ENCODE data around the gene ATXN1.
"Not testable (repeated sequence)": the region's sequence is repeated elsewhere in the genome, so short reads cannot be mapped to it uniquely, and the experiment has no call there.

The ATXN1 gene

DNA sequence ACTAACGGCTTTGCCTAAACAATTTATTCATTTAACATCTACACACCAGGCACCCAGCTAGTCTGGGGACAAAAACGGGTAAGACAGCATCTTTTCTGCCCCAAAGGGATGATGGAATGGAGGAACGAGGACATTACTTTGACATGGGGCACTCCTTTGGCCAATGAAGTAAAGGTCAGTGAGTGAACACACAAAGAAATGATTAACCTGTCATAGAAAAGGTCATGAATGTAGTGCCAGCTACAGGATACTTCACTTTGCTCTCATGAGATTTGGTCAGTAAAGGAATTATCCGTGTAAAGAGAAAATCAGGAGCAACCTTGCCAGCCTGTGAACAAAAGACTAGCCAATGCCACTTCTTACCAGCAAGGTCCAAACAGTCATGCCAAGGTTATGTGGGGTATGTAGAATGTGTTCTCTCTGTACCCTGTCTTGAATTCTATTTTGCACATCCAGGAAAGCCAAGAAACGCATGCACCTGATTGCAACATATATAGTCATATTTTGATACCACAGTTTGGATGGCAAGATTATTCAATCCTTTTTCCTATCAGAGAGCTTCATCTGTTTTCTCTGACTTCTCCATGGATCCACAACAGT, 377.6 kb downstream of the ATXN1 start:
- no peak for DNase-seq (ENCODE audit: low spot score)

GRCh38 chr6:16381968-16382367, 379.3 kb downstream of the ATXN1 start:
- not testable (repeated sequence) for DNase-seq (ENCODE audit: low spot score)

- DNase-seq (ENCODE audit: low spot score): no peak
Observed at GRCh38 chr6:16380220-16380809, 380.9 kb downstream of the ATXN1 start.

GRCh38 chr6:16378360-16378759, 382.9 kb downstream of the ATXN1 start:
- DNase-seq (ENCODE audit: low spot score): not testable (repeated sequence)

DNA sequence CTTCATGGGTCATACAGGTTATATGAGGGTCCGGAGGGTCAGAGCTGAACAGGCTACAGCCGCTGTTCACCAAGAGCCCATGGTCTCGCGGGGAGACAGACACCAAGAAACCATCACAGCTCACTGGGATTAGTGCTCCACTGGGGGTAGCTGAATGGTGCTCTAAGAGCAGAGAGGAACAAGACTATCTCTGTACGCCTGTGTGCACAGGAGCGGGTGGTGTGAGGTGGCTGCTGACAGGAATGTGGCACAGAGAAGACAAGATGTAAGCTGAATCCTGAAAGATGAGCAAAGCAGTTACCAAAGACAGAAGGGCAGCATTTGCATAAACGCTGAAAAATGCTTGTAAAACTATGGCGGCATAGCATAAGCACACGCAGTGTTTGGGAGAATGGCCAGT, 383.8 kb downstream of the ATXN1 start:
- DNase-seq (ENCODE audit: low spot score): no peak

DNA sequence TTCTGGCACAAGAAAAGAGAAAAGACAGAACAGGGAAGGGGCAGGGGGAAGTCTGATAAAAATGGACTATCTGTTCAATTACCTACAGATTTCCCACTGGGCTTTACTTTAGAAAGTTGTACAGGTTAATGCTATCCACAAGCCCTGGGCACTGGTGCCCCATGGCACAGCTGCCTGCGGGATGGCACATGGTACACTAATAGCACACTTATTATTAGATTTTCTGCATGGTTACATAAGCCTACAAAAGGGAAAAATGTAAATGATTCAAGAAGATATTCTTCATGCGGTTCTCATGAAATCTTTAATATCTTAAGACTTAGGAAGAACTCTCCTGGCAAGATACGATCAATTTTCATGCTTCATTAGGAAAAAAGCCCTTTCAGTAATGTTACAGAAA, 385.4 kb downstream of the ATXN1 start:
- DNase-seq (ENCODE audit: low spot score): no peak

DNA sequence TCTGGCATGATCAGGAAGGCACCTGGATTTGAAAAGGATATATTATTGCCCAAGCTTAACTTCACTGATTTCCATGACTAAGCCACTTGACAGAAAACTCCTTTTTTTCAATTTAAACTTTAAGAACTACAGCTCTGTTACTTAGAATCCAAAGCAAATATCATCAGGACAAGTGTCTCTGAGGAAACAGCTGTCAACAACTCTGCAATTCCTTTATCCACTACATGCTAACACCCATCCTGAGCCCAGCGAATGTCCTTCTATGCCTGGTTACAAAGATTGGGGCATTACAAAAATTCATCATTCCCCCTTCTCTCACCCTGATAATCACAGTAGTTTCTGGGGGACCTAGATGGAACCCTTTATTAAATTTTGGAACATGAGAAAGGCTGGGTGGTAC, 386.1 kb downstream of the ATXN1 start:
- DNase-seq (ENCODE audit: low spot score): no peak

GRCh38 chr6:16374461-16375200, 386.6 kb downstream of the ATXN1 start:
- peak; percentile 53 for DNase-seq (ENCODE audit: low spot score)

- no peak for DNase-seq (ENCODE audit: low spot score)
Observed at GRCh38 chr6:16374016-16374415, 387.2 kb downstream of the ATXN1 start.

DNA sequence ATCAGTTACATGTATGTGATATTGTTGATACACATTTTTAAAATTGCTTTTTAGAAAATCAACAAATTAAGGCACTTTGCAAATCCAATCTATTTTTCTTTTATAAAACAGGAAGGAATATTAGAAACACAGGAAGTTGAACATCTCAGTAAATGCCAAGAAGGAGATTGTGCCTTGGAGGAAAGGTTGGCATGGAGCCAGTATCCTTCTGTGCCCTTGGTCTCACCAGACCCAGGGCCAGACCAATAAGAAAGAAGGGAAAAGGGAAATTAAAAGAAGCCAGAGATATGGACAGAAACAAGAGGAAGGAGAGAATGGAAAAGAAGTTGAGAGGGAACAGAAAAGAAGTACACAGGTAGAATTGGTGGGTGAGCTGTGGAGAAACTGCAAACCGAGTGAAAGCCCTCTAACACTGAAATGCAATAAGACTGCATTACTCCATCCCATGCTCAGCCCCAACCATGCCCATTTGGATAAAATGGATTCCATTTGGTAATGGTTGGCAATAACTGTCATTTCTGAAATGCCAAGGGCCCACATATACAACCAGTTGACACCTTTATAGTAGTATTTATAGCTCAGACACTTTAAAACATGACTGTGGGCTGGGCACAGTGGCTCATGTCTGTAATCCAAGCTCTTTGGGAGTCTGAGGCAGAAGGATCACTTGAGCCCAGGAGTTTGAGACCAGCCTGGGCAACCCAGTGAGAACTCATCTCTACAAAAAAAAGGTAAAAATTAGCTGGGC, 389.1 kb downstream of the ATXN1 start:
- no peak for DNase-seq (ENCODE audit: low spot score)

- no peak for DNase-seq (ENCODE audit: low spot score)
Observed at GRCh38 chr6:16371401-16371800, 389.9 kb downstream of the ATXN1 start.

DNA sequence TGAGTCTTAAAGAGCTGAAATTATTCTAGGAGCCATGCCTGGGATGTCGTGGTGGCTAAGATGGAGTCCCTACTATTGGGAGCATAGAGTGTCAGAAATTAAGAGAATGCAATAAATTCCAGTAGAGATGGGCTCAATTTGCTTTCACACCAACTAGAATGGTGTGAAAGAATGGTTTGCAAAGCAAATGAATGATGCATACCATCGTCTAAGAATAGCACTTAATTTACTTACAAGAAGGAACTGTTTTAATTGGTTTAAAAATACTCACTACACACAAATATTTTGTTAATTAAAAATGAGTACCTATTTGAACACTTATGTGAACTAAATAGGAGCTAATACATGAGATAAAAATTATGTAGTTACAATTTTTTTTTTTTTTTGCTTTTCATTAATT, 390.3 kb downstream of the ATXN1 start:
- no peak for DNase-seq (ENCODE audit: low spot score)

DNA sequence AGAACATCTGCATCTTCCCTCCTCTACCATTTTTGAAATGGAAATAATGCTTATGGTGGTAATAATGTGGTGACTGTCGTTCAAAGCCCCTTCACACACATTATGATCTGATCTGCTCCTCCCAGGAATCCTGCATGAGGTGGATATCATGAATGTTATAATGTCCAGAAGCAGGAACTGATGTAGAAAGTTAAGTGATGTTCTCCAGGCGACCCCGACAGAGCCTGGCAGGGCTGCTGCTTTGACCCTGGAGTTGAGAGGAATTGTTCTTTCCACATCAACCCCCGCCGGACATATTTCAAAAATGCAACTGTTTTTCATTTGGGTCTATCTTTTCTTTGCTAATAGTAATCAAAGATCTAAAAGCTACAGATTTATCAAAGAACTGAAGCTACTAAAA, 391.3 kb downstream of the ATXN1 start:
- DNase-seq (ENCODE audit: low spot score): no peak

DNA sequence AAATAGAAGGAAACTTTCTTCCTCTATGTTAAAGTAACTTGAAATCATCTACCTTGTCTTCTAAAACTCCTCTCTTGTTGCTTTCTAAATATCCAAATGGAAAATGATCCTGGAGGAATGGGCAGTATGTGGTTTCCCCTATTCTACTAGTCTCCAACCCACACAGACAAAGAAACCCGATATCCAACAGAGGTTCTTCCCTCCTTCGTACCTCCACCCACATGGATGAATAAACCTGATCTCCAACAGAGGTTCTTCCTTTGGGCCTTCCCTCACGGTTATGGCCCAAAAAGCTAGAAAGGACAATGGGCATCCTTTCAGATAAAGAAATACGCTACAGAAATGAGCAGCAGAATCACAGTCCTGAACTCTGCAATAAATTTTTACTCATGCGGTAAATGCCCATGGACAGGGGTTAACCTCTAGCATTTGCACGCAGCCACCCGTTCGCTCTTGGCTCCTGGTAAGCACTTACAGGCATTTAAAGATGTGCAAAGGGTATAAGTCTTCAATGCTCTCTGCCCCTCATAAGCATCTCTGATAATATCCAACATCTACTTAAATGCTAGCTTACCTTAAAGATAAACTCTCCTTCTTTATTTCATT, 392.0 kb downstream of the ATXN1 start:
- no peak for DNase-seq (ENCODE audit: low spot score)

GRCh38 chr6:16367571-16367970, 393.7 kb downstream of the ATXN1 start:
- no peak for DNase-seq (ENCODE audit: low spot score)

- DNase-seq (ENCODE audit: low spot score): no peak
Observed at GRCh38 chr6:16363749-16364148, 397.5 kb downstream of the ATXN1 start.

DNA sequence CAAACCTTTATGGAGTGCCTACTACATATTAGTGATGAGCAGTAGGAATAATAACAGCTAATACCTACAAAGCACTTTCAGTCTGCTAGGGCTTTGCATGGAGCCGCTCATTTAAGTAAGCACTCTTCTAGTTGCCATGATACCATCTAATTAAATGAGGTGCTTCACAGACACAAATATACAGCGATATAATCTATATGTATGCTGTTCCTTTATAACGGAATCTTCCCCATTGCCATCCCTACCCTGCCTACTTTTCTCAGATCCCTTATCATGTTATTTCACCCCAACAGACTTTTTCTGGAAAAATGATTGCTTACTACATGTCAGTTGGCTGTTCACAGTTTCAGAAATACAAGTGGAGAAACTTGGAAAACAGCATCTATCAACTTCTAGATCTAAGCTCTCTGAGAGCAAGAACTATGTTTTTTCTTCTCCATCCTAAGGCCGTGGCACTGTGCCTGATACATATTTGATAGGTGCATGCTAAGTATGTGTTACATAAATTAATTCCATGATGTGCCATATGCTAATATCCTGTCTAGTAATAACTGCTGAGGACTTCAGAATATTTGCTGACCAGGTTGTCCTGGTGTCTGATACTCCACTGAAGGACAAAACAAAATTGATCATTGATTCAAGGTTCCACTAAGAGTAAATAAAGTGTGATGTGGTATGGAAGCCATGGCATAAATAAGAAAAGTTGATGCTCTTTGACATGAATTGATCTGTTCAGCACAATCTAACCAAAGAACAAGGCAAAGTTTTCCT, 398.3 kb downstream of the ATXN1 start:
- no peak for DNase-seq (ENCODE audit: low spot score)

DNA sequence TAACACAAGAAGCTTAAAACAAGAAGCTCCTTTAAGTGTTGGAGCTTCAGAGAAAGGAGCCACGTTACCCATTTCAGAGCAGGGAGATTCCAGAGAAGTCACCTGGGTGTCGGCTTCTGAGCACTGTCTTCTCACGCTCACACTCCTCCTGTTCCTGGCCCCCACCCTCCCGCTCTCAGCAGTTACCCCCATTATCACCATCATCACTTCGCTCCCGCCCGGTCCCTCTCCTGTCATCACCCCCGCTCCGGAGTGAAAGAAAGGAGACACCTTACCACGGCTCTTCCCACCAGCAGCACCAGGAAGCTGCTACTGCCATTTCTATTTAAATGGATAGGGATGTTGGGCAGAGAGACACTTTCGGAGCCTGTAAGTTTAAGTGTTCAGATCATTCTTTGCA, 399.0 kb downstream of the ATXN1 start:
- DNase-seq (ENCODE audit: low spot score): no peak

GRCh38 chr6:16361861-16362260, 399.4 kb downstream of the ATXN1 start:
- DNase-seq (ENCODE audit: low spot score): no peak

- no peak for DNase-seq (ENCODE audit: low spot score)
Observed at GRCh38 chr6:16361121-16361520, 400.1 kb downstream of the ATXN1 start.

GRCh38 chr6:16360365-16360764, 400.9 kb downstream of the ATXN1 start:
- DNase-seq (ENCODE audit: low spot score): no peak

DNA sequence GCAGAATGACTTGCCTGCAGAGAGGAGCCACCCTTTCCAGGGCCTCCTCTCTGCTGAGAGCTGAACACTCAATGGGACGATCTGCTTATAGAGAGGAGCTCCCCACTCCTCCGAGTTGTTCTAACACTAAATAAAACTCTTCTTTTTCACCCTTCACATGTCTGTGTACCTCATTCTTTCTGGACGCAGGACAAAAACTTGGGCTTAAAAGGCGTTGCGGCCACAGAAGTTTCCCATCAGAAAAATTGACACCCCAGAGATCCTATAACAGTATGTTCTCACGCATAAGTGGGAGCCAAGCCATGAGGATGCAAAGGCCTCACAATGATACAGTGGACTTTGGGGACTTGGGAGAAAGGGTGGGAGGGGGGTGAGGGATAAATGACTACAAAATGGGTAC, 401.7 kb downstream of the ATXN1 start:
- DNase-seq (ENCODE audit: low spot score): no peak

Measured in ecto neural progenitor cell (in vitro differentiated cells).